IPS DF 6.9 (cell line): ENCODE data around the gene NDUFB10.
"Not testable (repeated sequence)": the region's sequence is repeated elsewhere in the genome, so short reads cannot be mapped to it uniquely, and the experiment has no call there.

Source experiments
- DNase-seq: peaks from one replicate; pipeline ENCODE4 v3.0.0-alpha.2; 2013; ENCODE audit warnings: low read depth, low spot score
- H3K27ac ChIP-seq: one replicate; pipeline ENCODE4 v1.5.1; 2013; ENCODE audit warnings: low read length, control low read depth
- H3K27me3 ChIP-seq: 2 replicates; pipeline ENCODE4 v1.6.1; 2013; ENCODE audit warnings: mild to moderate bottlenecking, low read length; ENCODE audit not compliant: control insufficient read depth, insufficient read depth
- H3K36me3 ChIP-seq: 2 replicates; pipeline ENCODE4 v1.6.1; 2013; ENCODE audit warnings: low read length; ENCODE audit not compliant: control insufficient read depth, insufficient read depth
- H3K4me1 ChIP-seq: 2 replicates; pipeline ENCODE4 v1.6.1; 2013; ENCODE audit warnings: low read length; ENCODE audit not compliant: control insufficient read depth, insufficient read depth
- H3K4me3 ChIP-seq: 2 replicates; pipeline ENCODE4 v1.5.1; 2013; ENCODE audit warnings: mild to moderate bottlenecking, low read length
- H3K9me3 ChIP-seq: 2 replicates; pipeline ENCODE4 v1.6.1; 2013; ENCODE audit warnings: low read length, inconsistent platforms; ENCODE audit not compliant: control insufficient read depth, insufficient read depth
- WGBS: extraction: QIAGEN DNeasy Blood & Tissue Kit; methylation state at CpG from one replicate; pipeline ENCODE4 v1.1.7; 2013; ENCODE audit warnings: mixed read lengths, missing lambda C conversion rate; ENCODE audit not compliant: insufficient read length, insufficient coverage; 5-methylcytosine and 5-hydroxymethylcytosine counted together

NDUFB10 gene

GRCh38 chr16:1949507-1949906, 9.8 kb upstream of the NDUFB10 start:
- Histone ChIP-seq H3K4me1 (peaks cover 1% of the 10 kb centered on the region; the same call in 1 of the 2 replicates), H3K27ac (no peak overlapping the region), H3K27me3 (no peaks in the 10 kb centered on the region), H3K36me3 (no peaks in the 10 kb centered on the region), H3K4me3 (no peak overlapping the region), H3K9me3 (no peaks in the 10 kb centered on the region)
- no CpG with 5 or more reads among the region's 11 CpGs for WGBS
- DNase-seq = no peak

- Histone ChIP-seq H3K9me3 (no peaks in the 10 kb centered on the region), H3K27me3 (no peaks in the 10 kb centered on the region), H3K4me1 (peaks cover 2% of the 10 kb centered on the region; the same call in 1 of the 2 replicates), H3K4me3 (no peak overlapping the region), H3K27ac (no peak overlapping the region), H3K36me3 (no peaks in the 10 kb centered on the region)
- no peak for DNase-seq
- WGBS = no CpG with 5 or more reads among the region's 7 CpGs
Measured at GRCh38 chr16:1950047-1950446, 9.3 kb upstream of the NDUFB10 start.

DNA sequence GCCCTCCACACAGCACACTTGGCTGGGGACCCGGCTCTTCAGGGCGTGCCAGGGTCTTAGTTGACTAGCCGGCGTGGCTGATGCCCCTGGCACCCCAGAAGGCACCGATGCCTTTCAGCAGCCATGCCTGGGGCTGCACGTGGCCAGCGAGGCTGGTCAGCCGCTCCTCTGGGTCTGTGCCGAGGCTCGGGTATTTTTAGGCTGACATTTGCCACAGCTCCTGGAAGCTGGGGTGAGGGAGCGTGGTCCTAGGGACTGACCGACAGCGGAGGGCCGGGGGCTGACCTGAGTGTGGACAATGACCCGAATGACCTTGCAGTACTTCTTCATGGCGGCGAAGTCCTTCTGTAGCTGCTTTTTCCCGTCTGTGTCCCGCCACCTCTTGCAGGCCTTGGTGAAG, 8.8 kb upstream of the NDUFB10 start:
- Histone ChIP-seq H3K27ac (no peak overlapping the region), H3K4me3 (no peak overlapping the region), H3K27me3 (no peaks in the 10 kb centered on the region), H3K9me3 (no peaks in the 10 kb centered on the region), H3K4me1 (peaks cover 2% of the 10 kb centered on the region; the same call in 1 of the 2 replicates), H3K36me3 (no peaks in the 10 kb centered on the region)
- no peak for DNase-seq
- WGBS = no CpG with 5 or more reads among the region's 19 CpGs

GRCh38 chr16:1953734-1954133, 5.6 kb upstream of the NDUFB10 start:
- Histone ChIP-seq H3K9me3 (no peaks in the 10 kb centered on the region), H3K27me3 (no peaks in the 10 kb centered on the region), H3K4me1 (peaks cover 2% of the 10 kb centered on the region; the same call in 1 of the 2 replicates), H3K27ac (no peak overlapping the region), H3K36me3 (no peaks in the 10 kb centered on the region), H3K4me3 (no peak overlapping the region)
- no CpG with 5 or more reads among the region's 22 CpGs for WGBS
- DNase-seq = no peak

GRCh38 chr16:1957434-1958142, 1.8 kb upstream of the NDUFB10 start:
- H3K4me3 ChIP-seq, H3K9me3 ChIP-seq, H3K4me1 ChIP-seq, H3K27ac ChIP-seq, H3K36me3 ChIP-seq, H3K27me3 ChIP-seq, DNase-seq: not testable (repeated sequence)
- no CpG with 5 or more reads among the region's 22 CpGs for WGBS

DNA sequence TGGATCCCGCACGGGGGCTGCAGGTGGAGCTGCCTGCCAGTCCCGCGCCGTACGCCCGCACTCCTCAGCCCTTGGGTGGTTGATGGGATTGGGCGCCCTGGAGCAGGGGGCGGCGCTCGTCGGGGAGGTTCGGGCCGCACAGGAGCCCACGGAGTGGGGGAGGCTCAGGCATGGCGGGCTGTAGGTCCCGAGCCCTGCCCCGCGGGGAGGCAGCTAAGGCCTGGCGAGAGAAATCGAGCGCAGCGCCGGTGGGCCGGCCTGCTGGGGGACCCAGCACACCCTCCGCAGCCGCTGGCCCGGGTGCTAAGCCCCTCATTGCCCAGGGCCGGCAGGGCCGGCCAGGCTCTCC, 1.2 kb upstream of the NDUFB10 start:
- DNase-seq = not testable (repeated sequence)

GRCh38 chr16:1958715-1959268, 546 bp upstream of the NDUFB10 start:
- Histone ChIP-seq H3K4me1 (peaks cover 1% of the 10 kb centered on the region; the same call in 1 of the 2 replicates), H3K9me3 (no peaks in the 10 kb centered on the region), H3K4me3 (peak overlapping the region; percentile 77; the same call in 1 of the 2 replicates), H3K36me3 (peaks cover 14% of the 10 kb centered on the region; the same call in 1 of the 2 replicates), H3K27me3 (no peaks in the 10 kb centered on the region), H3K27ac (no peak overlapping the region)
- no CpG with 5 or more reads among the region's 14 CpGs for WGBS
- DNase-seq = no peak

More for the DNA sequence above, 1.2 kb upstream of the NDUFB10 start:
- H3K4me1 ChIP-seq, H3K27ac ChIP-seq, H3K4me3 ChIP-seq, H3K9me3 ChIP-seq, H3K27me3 ChIP-seq: not testable (repeated sequence)
- no CpG with 5 or more reads among the region's 30 CpGs for WGBS
- H3K36me3 ChIP-seq = peaks cover 11% of the 10 kb centered on the region; the same call in 1 of the 2 replicates

DNA sequence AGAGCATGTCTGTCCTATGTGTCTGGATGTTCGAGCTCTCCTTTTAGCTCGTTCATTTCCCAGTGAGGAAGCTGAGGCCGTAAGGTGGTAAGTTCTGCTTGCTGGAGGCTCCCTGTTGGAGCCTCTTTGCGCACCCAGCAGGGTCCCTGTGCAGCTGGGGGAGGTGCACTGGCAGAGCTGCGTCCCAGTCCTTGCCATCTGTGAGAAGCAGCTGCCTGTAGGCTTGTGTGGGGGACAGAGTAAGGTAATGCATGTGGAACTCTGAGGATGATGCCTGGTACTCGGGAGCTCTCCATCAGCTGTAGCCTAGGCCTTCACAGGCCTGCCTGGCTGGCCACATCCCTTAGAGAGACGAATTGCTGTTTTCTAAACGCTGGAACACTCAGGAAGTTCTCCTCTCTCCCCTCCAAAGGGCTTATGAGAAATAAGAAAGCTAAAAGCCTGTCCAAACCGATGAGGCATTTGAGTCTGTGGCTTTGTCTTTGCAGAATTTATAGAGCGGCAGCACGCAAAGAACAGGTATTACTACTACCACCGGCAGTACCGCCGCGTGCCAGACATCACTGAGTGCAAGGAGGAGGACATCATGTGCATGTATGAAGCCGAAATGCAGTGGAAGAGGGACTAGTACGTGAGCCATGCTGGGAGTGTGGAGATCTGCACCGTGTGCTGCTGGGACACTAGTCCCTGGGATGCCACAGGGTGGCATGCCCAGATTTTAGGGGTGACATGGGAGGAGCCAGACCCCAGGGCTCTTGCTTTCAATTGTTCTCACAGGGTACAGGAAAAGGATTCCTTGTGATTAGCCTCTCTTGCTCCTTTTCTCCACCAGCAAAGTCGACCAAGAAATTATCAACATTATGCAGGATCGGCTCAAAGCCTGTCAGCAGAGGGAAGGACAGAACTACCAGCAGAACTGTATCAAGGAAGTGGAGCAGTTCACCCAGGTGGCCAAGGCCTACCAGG, 1.6 kb downstream of the NDUFB10 start:
- H3K36me3 ChIP-seq = peaks cover 18% of the 10 kb centered on the region; the same call in 1 of the 2 replicates

GRCh38 chr16:1961651-1962067, 2.3 kb downstream of the NDUFB10 start:
- no peak for DNase-seq
- H3K9me3 ChIP-seq = no peaks in the 10 kb centered on the region
- no peaks in the 10 kb centered on the region for H3K4me1 ChIP-seq
- no CpG with 5 or more reads among the region's 6 CpGs for WGBS
- H3K27me3 ChIP-seq = no peaks in the 10 kb centered on the region
- H3K4me3 ChIP-seq = no peak overlapping the region
- H3K36me3 ChIP-seq = peaks cover 18% of the 10 kb centered on the region; the same call in 1 of the 2 replicates
- H3K27ac ChIP-seq = no peak overlapping the region

More for the DNA sequence above, 1.6 kb downstream of the NDUFB10 start:
- no peak for DNase-seq
- Histone ChIP-seq H3K27ac (no peak overlapping the region), H3K27me3 (no peaks in the 10 kb centered on the region), H3K4me1 (no peaks in the 10 kb centered on the region), H3K9me3 (no peaks in the 10 kb centered on the region), H3K4me3 (peak overlapping the region; percentile 8; the same call in 1 of the 2 replicates)
- WGBS = no CpG with 5 or more reads among the region's 20 CpGs
